ENCODE data around the gene PPP2R1A. TPM values are rescaled to one million over a fixed set of nuclear protein-coding genes. Genes with fewer than 3 reads are reported as not detected.

Gene PPP2R1A
- total RNA-seq, 1 experiment from 2014 or later: 266 TPM

- ChIA-PET CTCF (no interaction called here), POLR2A (no interaction called here), RAD21 (ENCODE audit: low non-redundant PET in 1 of 2, low total read pairs in 2 of 2, uncharacterized antibody in 2 of 2, unreplicated experiment in 2 of 2) (no interaction called here)
- no peak overlapping the region for H3K4me3 ChIP-seq (replicated peaks in 1 of 2; ENCODE audit: low read depth in 1 of 2, low read length in 2 of 2)
- H3K27ac ChIP-seq (ENCODE audit: low read depth, low read length): no peak overlapping the region
- TF ChIP-seq CTCF (IDR thresholded peaks at IDR 0.05 in 2 of 3, conservative IDR thresholded peaks at IDR 0.05 in 1 of 3; ENCODE audit: borderline replicate concordance in 1 of 3, insufficient read depth in 1 of 3, low read depth in 2 of 3, low read length in 2 of 3) (no peak), POLR2AphosphoS5 (IDR thresholded peaks at IDR 0.05; ENCODE audit: low read depth, low read length) (no peak), ZFX (IDR thresholded peaks at IDR 0.05) (no peak), MAX (IDR thresholded peaks at IDR 0.05) (no peak)
- no peaks in the 10 kb centered on the region for H3K4me1 ChIP-seq (ENCODE audit: control insufficient read depth in 1 of 2, insufficient read depth in 2 of 2, low read length in 2 of 2)
- BruUV-seq (replicated peaks): no TSS peak
- no peaks in the 10 kb centered on the region for H3K27me3 ChIP-seq (ENCODE audit: insufficient read depth, low read length)
- H3K79me2 ChIP-seq (ENCODE audit: insufficient read depth, low read length): no peaks in the 10 kb centered on the region; the same call in 1 of the 2 replicates
- peaks cover 70 to 80% of the 10 kb centered on the region in 2 experiments; a peak in 3 of 4 replicates for H3K36me3 ChIP-seq (ENCODE audit: control insufficient read depth in 1 of 2, insufficient read depth in 2 of 2, low read length in 2 of 2)
- ATAC-seq (no peak), DNase-seq (ENCODE audit: low read depth, low spot score) (no peak)
- no peaks in the 10 kb centered on the region for H4K20me1 ChIP-seq (ENCODE audit: insufficient read depth)
- no peak overlapping the region for H3K4me2 ChIP-seq (ENCODE audit: low read length)
- intact Hi-C loops (cut with micrococcal nuclease): no loop called here
- no peak overlapping the region for H3K9ac ChIP-seq (ENCODE audit: low read length)
- H3K9me2 ChIP-seq (ENCODE audit: insufficient read depth): no peaks in the 10 kb centered on the region
- H2AFZ ChIP-seq (ENCODE audit: low read depth, low read length, poor library complexity, severe bottlenecking): no peak overlapping the region
- H3K9me3 ChIP-seq (ENCODE audit: control insufficient read depth in 1 of 2, insufficient read depth in 1 of 2, low read depth in 1 of 2, low read length in 2 of 2): no peaks in the 10 kb centered on the region
These were observed 34.4 kb downstream of the PPP2R1A start for GRCh38 chr19:52224211-52224610.

GRCh38 chr19:52226652-52227051 is 36.8 kb downstream of the PPP2R1A start:
- DNase-seq (ENCODE audit: low read depth, low spot score): no peak
- Histone ChIP-seq H3K4me2 (ENCODE audit: low read length) (no peak overlapping the region), H3K9me2 (ENCODE audit: insufficient read depth) (no peaks in the 10 kb centered on the region), H3K27ac (ENCODE audit: low read depth, low read length) (no peak overlapping the region), H3K9ac (ENCODE audit: low read length) (no peak overlapping the region), H3K9me3 (ENCODE audit: control insufficient read depth in 1 of 2, insufficient read depth in 1 of 2, low read depth in 1 of 2, low read length in 2 of 2) (no peaks in the 10 kb centered on the region), H2AFZ (ENCODE audit: low read depth, low read length, poor library complexity, severe bottlenecking) (no peak overlapping the region), H3K4me1 (ENCODE audit: control insufficient read depth in 1 of 2, insufficient read depth in 2 of 2, low read length in 2 of 2) (no peaks in the 10 kb centered on the region), H3K79me2 (ENCODE audit: insufficient read depth, low read length) (no peaks in the 10 kb centered on the region), H3K4me3 (replicated peaks in 1 of 2; ENCODE audit: low read depth in 1 of 2, low read length in 2 of 2) (no peak overlapping the region), H3K27me3 (ENCODE audit: insufficient read depth, low read length) (no peaks in the 10 kb centered on the region), H4K20me1 (ENCODE audit: insufficient read depth) (no peaks in the 10 kb centered on the region), H3K36me3 (ENCODE audit: control insufficient read depth in 1 of 2, insufficient read depth in 2 of 2, low read length in 2 of 2) (peaks cover 47 to 58% of the 10 kb centered on the region in 2 experiments; a peak in 3 of 4 replicates)
- RAD21 ChIA-PET (ENCODE audit: low non-redundant PET in 1 of 2, low total read pairs in 2 of 2, uncharacterized antibody in 2 of 2, unreplicated experiment in 2 of 2): no interaction called here
- no TSS peak for BruUV-seq (replicated peaks)
- POLR2A ChIA-PET: no interaction called here
- no peak for TF ChIP-seq EZH2 (IDR thresholded peaks at IDR 0.05)
- no peak for TF ChIP-seq MAX (IDR thresholded peaks at IDR 0.05)
- TF ChIP-seq ATF3 (IDR thresholded peaks at IDR 0.05): no peak
- no peak for TF ChIP-seq EZH2phosphoT487 (IDR thresholded peaks at IDR 0.05; ENCODE audit: borderline replicate concordance)
- no peak for TF ChIP-seq SRF (IDR thresholded peaks at IDR 0.05; ENCODE audit: low read depth)
- TF ChIP-seq CBX3 (IDR thresholded peaks at IDR 0.05; ENCODE audit: low read depth): no peak
- no peak for TF ChIP-seq FOSL1 (IDR thresholded peaks at IDR 0.05; ENCODE audit: low read depth)
- no peak for TF ChIP-seq REST (IDR thresholded peaks at IDR 0.05; ENCODE audit: low read depth)
- TF ChIP-seq SP1 (IDR thresholded peaks at IDR 0.05; ENCODE audit: low read depth): no peak
- TF ChIP-seq YY1 (IDR thresholded peaks at IDR 0.05; ENCODE audit: extremely low read depth, insufficient replicate concordance, low read depth, low read length): no peak
- no peak for TF ChIP-seq POLR2AphosphoS5 (IDR thresholded peaks at IDR 0.05; ENCODE audit: low read depth, low read length)
- no peak for ATAC-seq
- intact Hi-C loops (cut with micrococcal nuclease): no loop called here
- CTCF ChIA-PET: no interaction called here
